Heart right ventricle (tissue), 16 donors: Measurements from ENCODE around the gene PDE9A. TPM values are rescaled to one million over a fixed set of nuclear protein-coding genes. Genes with fewer than 3 reads are reported as not detected.

ENCODE experiments used
- ATAC-seq, 8 donors: fragments of 200-7000 bp; cut with Tn5 transposase; one replicate each; pipeline ENCODE4 v1.9.1; 2020; ENCODE audit warnings: mild to moderate bottlenecking in 8 of 8, moderate library complexity in 8 of 8, moderate number of reproducible peaks in 1 of 8
- DNase-seq, 2 donors: peaks; one replicate each; pipeline ENCODE4 v3.0.0-alpha.2; 2020
- H3K27ac ChIP-seq, 10 donors: fragments of 200-600 bp; sonication (generic) in 2 of 10; one replicate each; pipeline versions ENCODE4 v1.5.0 to v1.8.0; 2020 to 2022; ENCODE audit warnings: mild to moderate bottlenecking in 3 of 10
- H3K27me3 ChIP-seq, 7 donors: fragments of 200-600 bp; one replicate each; pipeline ENCODE4 v1.8.0; 2021 to 2022; ENCODE audit warnings: mild to moderate bottlenecking in 2 of 7
- H3K36me3 ChIP-seq, 9 donors: fragments of 200-600 bp; sonication (generic) in 1 of 9; one replicate each; pipeline versions ENCODE4 v1.5.0 to v1.8.0; 2020 to 2022; ENCODE audit warnings: mild to moderate bottlenecking in 2 of 9
- H3K4me1 ChIP-seq, 9 donors: fragments of 200-600 bp; sonication (generic) in 1 of 9; one replicate each; pipeline versions ENCODE4 v1.5.0 to v1.8.0; 2020 to 2022; ENCODE audit warnings: mild to moderate bottlenecking in 4 of 9
- H3K4me3 ChIP-seq, 10 donors: fragments of 200-600 bp; sonication (generic) in 2 of 10; one replicate each; pipeline versions ENCODE4 v1.5.0 to v1.8.0; 2020 to 2022; ENCODE audit warnings: mild to moderate bottlenecking in 7 of 10, moderate library complexity in 2 of 10
- H3K9me3 ChIP-seq, 11 donors: fragments of 200-600 bp in 10 of 11; sonication (generic) in 2 of 11; one replicate each; pipeline versions ENCODE4 v1.5.0 to v1.8.0; 2013 to 2022; ENCODE audit warnings: mild to moderate bottlenecking in 2 of 11, control low read depth in 1 of 11, moderate library complexity in 1 of 11
- CTCF ChIP-seq, 9 donors: fragments of 200-600 bp; sonication (generic) in 2 of 9; IDR thresholded peaks; one replicate each; pipeline versions ENCODE4 v1.5.0 to v1.8.0; 2021 to 2022; ENCODE audit warnings: antibody characterized with exemption in 9 of 9, mild to moderate bottlenecking in 5 of 9, moderate library complexity in 1 of 9
- WGBS, 2 donors: extraction: QIAGEN DNeasy Blood & Tissue Kit; methylation state at CpG; one replicate each; pipeline ENCODE4 v1.1.7; 2013; ENCODE audit warnings: inconsistent platforms in 1 of 2; 5-methylcytosine and 5-hydroxymethylcytosine counted together
- intact Hi-C, 10 donors: fragments of 100-400 bp; cut with DNase I; formaldehyde crosslinking; loops; one replicate each; pipeline versions ENCODE4 v1.11.1 to v1.14.2; 2022
- polyA plus RNA-seq, 2 donors: library from polyadenylated mRNA; stranded (reverse); fragments of 200-250 nt; gene quantifications; one replicate each; pipeline ENCODE4 v1.2.3, GENCODE V29; 2013
- total RNA-seq, 10 donors: library from RNA; stranded (reverse); fragmentation: NEBNext Ultra II Directional in 3 of 10; extraction: Animal tissue kit (Norgen Biotek cat#: 25700) in 3 of 10; gene quantifications; one replicate each; pipeline versions ENCODE4 v1.2.1 to v1.2.4, GENCODE V29; 2021 to 2023
- donor health status: Arrhythmogenic right ventricular cardiomyopathy.
- donor health status: ischemic (EF 13 %, LVEDD 7.1; RV severe dilation, severe dysfunction).
- donor health status: healthy with polysubstance abuse.
- donor health status: DM: no; HTN: yes; CAD: no.
- donor health status: DM: no; HTN: no; CAD: no.
- donor health status: ischemic (EF 25% LVEDD 6.9; RV normal size, moderate dysfunction).
- donor health status: ischemic (EF 25% LVEDD 5.7; RV mildly dilated, moderate dysfunction).
- donor health status: healthy.
- donor health status: DM: yes; HTN: yes; CAD: no.
- donor health status: Ischemic cardiomyopathy.
- donor health status: ischemic (EF 35%, LVEDD 5.7; RV mildly dilated, moderate dysfunction).
- donor health status: nonischemic (EF 11% LVEDD 7.7; RV severe dilation, severe dysfunction).
- donor health status: DM: yes; HTN: yes; CAD: no.
- donor health status: PGD.
- donor health status: ischemic (EF 29% LVEDD 5.4; RV normal size, mild dysfunction).
- donor health status: nonischemic (EF 23%, LVEDD 6.1; RV moderate dilation, normal function).

The PDE9A gene
- total and polyA plus RNA-seq, 12 donors, result 1.2 to 7.0 (median 2.2) TPM

GRCh38 chr21:42650441-42651421, 2.7 kb upstream of the PDE9A start:
- peaks cover 0 to 32% (median 27%) of the 10 kb centered on the region in 9 donors for H3K4me1 ChIP-seq
- H3K4me3 ChIP-seq, result no peak overlapping the region
- intact Hi-C loops, result loop anchor here in 9 of 10 donors (5.0 to 10.0 kb wide), 5 partner anchors 56 to 167 kb away; no protein-coding TSS in a partner anchor
- no peak for TF ChIP-seq CTCF (IDR thresholded peaks at IDR 0.05)
- H3K27me3 ChIP-seq, result peaks cover 0 to 40% (median 23%) of the 10 kb centered on the region in 7 donors
- DNase-seq (no peak), ATAC-seq (no peak)
- no peaks in the 10 kb centered on the region for H3K9me3 ChIP-seq
- WGBS, 2 donors, result 79 to 81% methylated on average over 21 of the region's 21 CpGs
- no peak overlapping the region for H3K27ac ChIP-seq
- H3K36me3 ChIP-seq, result no peaks in the 10 kb centered on the region

GRCh38 chr21:42651515-42652401, 1.7 kb upstream of the PDE9A start:
- TF ChIP-seq CTCF (IDR thresholded peaks at IDR 0.05), result no peak
- Histone ChIP-seq H3K4me1 (peaks cover 0 to 39% (median 27%) of the 10 kb centered on the region in 9 donors), H3K27ac (peak overlapping the region in 1 of 10 donors; percentile 6), H3K9me3 (no peaks in the 10 kb centered on the region), H3K36me3 (no peaks in the 10 kb centered on the region), H3K27me3 (peaks cover 0 to 49% (median 26%) of the 10 kb centered on the region in 7 donors), H3K4me3 (no peak overlapping the region)
- DNase-seq (no peak), ATAC-seq (peak in 1 of 8 donors; percentile 3)
- 74 to 77% methylated on average over 16 of the region's 16 CpGs for WGBS, 2 donors
- intact Hi-C loops, result loop anchor here in 9 of 10 donors (2.0 to 10.0 kb wide), 7 partner anchors 57 to 167 kb away; no protein-coding TSS in a partner anchor

- DNase-seq (peak; percentile 63 to 65), ATAC-seq (peak; percentile 79 to 90 (median 86))
- peak overlapping the region in 9 of 10 donors; percentile 7 to 74 (median 60) for H3K4me3 ChIP-seq
- no peaks in the 10 kb centered on the region for H3K36me3 ChIP-seq
- no peaks in the 10 kb centered on the region for H3K9me3 ChIP-seq
- peaks cover 0 to 39% (median 27%) of the 10 kb centered on the region in 9 donors for H3K4me1 ChIP-seq
- peak; percentile 31 to 72 (median 58) for TF ChIP-seq CTCF (IDR thresholded peaks at IDR 0.05)
- H3K27me3 ChIP-seq, result peaks cover 0 to 54% (median 34%) of the 10 kb centered on the region in 7 donors
- peak overlapping the region in 7 of 10 donors; percentile 14 to 73 (median 62) for H3K27ac ChIP-seq
- intact Hi-C loops, result loop anchor here in 9 of 10 donors (2.0 to 10.0 kb wide), 7 partner anchors 58 to 166 kb away; no protein-coding TSS in a partner anchor
- 7 to 10% methylated on average over 24 of the region's 24 CpGs for WGBS, 2 donors
These were observed 742 bp upstream of the PDE9A start for GRCh38 chr21:42652527-42653230.
